A673 (cell line): ENCODE measurements around the gene STEAP1B.

Experiments used
- CTCF ChIP-seq: fragments of 300-800, 200-600 bp; sonication (generic); conservative IDR thresholded peaks from 2 replicates; pipeline ENCODE4 v1.5.1; 2017; ENCODE audit warnings: low read depth, mild to moderate bottlenecking, antibody characterized with exemption, low read length, moderate library complexity, mixed read lengths
- EZH2 ChIP-seq: fragments of 200-600 bp; sonication (generic); IDR thresholded peaks from 2 replicates; pipeline ENCODE4 v1.6.1; 2017; ENCODE audit warnings: borderline replicate concordance, low read depth, mild to moderate bottlenecking, mixed read lengths, antibody characterized with exemption, low read length; ENCODE audit not compliant: poor library complexity, severe bottlenecking

GRCh38 chr7:22420973-22421635 lies 78.9 kb downstream of the STEAP1B start:
- no peak for TF ChIP-seq CTCF
- TF ChIP-seq EZH2: no peak
